Suppressor macrophage treated with lipopolysaccharide for 1 hour (primary cell): ENCODE measurements around the gene PVALEF.

ENCODE experiments used
- DNase-seq, 3 donors: peaks; one replicate each; pipeline ENCODE4 v3.0.0-alpha.2; 2020 to 2022

PVALEF gene

GRCh38 chr17:81163051-81163695 is 2.1 kb upstream of the PVALEF start:
- DNase-seq: no peak

- DNase-seq: no peak
These were observed 1.5 kb upstream of the PVALEF start for GRCh38 chr17:81163703-81164370.

- no peak for DNase-seq
These were observed 699 bp upstream of the PVALEF start for GRCh38 chr17:81164371-81165245.

- peak in 1 of 3 donors; percentile 62 for DNase-seq
These were observed 756 bp downstream of the PVALEF start, which contains the start of gene AATK for GRCh38 chr17:81166033-81166492. AATK (minus strand) TSS chr17:81166221; CDS start chr17:81165992, 229 bp downstream.

- DNase-seq: no peak
These were observed 1.9 kb downstream of the PVALEF start for GRCh38 chr17:81167194-81167524.

GRCh38 chr17:81167638-81168037 is 2.3 kb downstream of the PVALEF start:
- DNase-seq: no peak

- DNase-seq: no peak
These were observed 4.6 kb downstream of the PVALEF start for GRCh38 chr17:81169870-81170309.

- no peak for DNase-seq
These were observed 5.6 kb downstream of the PVALEF start for GRCh38 chr17:81170727-81171494.

GRCh38 chr17:81171941-81172340 is 6.6 kb downstream of the PVALEF start:
- peak; percentile 50 to 64 (median 58) for DNase-seq

- DNase-seq: no peak
These were observed 7.9 kb downstream of the PVALEF start for GRCh38 chr17:81173052-81173761.

GRCh38 chr17:81173762-81174155 is 8.5 kb downstream of the PVALEF start:
- DNase-seq: no peak

- peak in 2 of 3 donors; percentile 42 to 51 for DNase-seq
These were observed 11.4 kb downstream of the PVALEF start for GRCh38 chr17:81176666-81177065.

GRCh38 chr17:81178136-81179091 is 13.1 kb downstream of the PVALEF start:
- no peak for DNase-seq

- DNase-seq: no peak
These were observed 13.9 kb downstream of the PVALEF start for GRCh38 chr17:81179220-81179619.

- no peak for DNase-seq
These were observed 14.6 kb downstream of the PVALEF start for GRCh38 chr17:81179861-81180260.

- DNase-seq: no peak
These were observed 15.8 kb downstream of the PVALEF start for GRCh38 chr17:81180836-81181810.

GRCh38 chr17:81181811-81182185 is 16.5 kb downstream of the PVALEF start:
- DNase-seq: no peak

- no peak for DNase-seq
These were observed 17.3 kb downstream of the PVALEF start for GRCh38 chr17:81182596-81182995.

- no peak for DNase-seq
These were observed 18.0 kb downstream of the PVALEF start for GRCh38 chr17:81183316-81183715.

- DNase-seq: no peak
These were observed 18.5 kb downstream of the PVALEF start for GRCh38 chr17:81183807-81184206.
